ENCODE measurements around the gene METRNL.
"Not testable (repeated sequence)": the region's sequence is repeated elsewhere in the genome, so short reads cannot be mapped to it uniquely, and the experiment has no call there.

The METRNL gene

GRCh38 chr17:83125515-83126274, 46.3 kb downstream of the METRNL start:
- DNase-seq = no peak

- no peak for DNase-seq
Measured at GRCh38 chr17:83126275-83126811, 46.9 kb downstream of the METRNL start.

GRCh38 chr17:83127431-83128160, 48.2 kb downstream of the METRNL start:
- DNase-seq = no peak

GRCh38 chr17:83128306-83129240, 49.2 kb downstream of the METRNL start:
- DNase-seq = no peak

DNA sequence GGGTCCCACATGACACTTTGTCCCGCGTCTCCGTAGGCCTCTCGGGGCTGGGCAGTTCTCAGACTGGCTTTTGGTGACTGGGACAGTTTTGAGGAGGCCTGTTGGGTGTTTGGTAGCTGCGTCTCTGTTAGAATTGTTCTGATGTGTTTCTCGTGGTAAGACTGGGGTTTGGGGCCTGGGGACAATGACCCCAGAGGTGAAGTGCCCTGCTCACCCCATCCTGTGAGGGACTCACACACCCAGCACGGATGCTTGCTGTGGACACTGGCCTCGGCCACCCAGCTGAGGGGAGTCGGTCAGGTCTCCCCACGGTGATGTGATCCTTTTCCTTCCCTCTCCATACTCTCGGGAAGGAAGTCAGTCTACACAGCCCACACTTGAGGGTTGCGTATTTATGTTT, 50.3 kb downstream of the METRNL start:
- DNase-seq = no peak

GRCh38 chr17:83131401-83132011, 52.1 kb downstream of the METRNL start:
- no peak for DNase-seq

DNA sequence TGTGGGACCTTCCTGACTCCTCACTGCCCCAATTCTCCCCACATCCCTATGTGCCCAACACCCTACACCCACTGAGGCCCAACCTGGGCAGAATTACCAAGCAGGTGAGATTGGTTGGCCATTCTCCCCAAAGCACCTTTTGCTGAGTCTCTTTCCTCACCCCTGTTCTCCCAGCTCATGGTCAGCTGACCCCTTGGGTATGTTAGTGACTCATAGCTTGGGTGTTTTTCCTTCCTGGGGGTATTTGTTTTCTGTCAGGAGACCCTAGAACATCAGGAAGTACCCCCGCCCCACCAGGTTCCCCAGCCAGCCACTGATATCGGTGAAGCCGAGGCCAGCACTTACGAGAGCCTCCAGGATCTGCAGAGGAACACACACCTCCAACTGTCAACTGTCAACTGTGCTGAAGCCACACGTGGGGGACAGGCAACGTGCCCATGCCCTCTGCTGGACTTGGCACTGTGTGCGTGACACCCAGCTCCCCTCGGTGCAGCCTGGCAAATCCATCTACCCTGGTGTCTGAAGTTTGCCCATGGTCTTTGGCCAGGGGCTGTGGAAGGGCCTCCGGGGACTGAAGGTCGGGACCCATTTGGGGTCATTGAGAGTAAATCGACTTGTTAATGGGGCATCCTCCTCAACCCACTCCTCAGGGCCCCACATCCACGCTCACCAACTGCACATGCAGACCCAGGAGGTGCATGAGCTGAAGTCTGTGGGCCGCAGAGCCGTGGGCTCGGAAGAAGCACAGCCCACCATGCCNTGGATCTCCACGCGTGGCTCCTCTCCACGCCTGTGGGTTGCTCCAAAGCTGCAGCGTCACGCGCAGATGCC, 53.1 kb downstream of the METRNL start:
- no peak for DNase-seq

GRCh38 chr17:83133302-83134121, 54.1 kb downstream of the METRNL start:
- no peak for DNase-seq

DNA sequence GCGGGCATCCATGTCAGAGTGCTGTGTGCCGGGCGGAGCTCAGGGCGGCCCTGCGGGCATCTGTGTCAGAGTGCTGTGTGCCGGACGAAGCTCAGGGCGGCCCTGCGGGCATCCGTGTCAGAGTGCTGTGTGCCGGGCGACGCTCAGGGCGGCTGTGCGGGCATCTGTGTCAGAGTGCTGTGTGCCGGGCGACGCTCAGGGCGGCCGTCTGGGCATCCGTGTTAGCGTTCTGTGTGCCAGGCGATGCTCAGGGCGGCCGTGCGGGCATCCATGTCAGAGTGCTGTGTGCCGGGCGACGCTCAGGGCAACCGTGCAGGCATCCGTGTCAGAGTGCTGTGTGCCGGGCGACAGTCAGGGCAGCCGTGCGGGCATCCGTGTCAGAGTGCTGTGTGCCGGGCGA, 55.0 kb downstream of the METRNL start:
- not testable (repeated sequence) for DNase-seq

DNA sequence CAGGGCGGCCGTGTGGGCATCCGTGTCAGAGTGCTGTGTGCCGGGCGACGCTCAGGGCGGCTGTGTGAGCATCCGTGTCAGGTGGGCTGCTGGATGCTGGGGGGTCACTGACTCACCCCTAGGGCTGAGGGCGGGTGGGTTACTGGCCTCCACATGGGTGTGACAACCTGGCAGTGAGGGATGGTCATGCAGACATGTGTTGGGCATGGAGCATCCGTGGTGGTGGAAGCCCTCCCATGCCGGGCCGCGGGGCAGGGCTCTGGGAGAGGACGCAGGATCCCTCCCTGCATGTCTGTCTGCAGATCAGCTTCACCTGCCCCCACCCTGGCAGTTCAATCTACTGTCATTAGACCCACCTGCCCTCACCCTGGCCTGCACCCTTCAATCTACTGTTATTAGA, 56.3 kb downstream of the METRNL start:
- DNase-seq = no peak

DNA sequence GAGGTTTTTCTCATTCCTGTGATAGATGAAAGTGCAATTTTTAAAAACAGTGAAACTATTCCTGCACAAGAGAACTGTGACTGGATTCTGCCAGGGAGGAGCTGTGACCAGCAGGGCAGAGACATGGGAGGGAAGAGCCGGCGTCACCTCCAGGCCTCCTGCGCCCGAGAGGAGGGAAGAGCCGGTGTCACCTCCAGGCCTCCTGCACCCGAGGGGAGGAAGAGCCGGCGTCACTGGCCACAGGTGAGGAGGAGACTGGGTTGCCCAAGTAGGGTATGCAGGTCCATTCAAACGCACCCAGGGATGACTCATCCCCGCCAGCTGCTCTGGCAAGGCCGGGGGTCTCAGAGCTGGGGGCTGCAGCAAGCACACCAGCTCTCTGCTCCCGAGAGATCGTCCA, 56.7 kb downstream of the METRNL start:
- no peak for DNase-seq

DNA sequence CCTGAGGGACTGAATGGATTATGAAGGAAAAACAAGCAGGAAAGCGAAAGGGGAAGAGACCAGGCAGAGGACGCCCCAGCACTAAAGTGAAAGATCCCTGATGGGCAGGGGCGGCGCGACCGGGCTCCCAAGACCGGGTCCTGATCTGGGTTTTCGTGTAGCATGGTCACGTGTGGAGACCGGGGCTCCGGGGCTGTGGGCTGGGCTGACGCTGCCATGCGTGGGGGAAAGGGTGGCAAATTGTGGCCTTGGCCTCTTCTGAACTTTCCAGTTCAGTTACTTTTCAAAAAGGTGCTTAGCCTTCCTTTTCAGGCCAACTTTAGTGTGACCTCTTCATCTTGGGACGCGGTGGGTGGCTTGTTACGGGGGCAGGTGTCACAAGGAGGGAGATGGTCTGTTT, 57.5 kb downstream of the METRNL start:
- no peak for DNase-seq

DNA sequence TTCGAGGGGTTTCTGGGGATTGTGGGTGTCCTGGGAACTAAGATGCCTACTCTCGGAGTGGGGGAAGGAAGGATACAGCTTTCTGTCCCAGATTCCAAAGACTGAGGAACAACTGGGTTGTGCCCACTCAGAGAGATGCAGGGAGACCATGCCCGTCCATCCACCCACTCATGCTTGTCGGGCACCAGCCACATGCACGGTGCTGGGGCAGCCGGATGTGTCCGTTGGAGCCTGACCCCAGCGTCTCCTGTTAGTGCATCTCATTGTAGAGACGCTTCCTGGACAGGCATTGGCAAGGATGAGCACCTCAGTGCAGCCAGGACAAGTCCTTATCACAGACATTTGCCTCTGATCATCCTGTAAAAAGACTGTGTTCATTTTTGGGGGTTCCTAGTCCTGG, 58.1 kb downstream of the METRNL start:
- no peak for DNase-seq

GRCh38 chr17:83138820-83139219, 59.4 kb downstream of the METRNL start:
- no peak for DNase-seq

DNA sequence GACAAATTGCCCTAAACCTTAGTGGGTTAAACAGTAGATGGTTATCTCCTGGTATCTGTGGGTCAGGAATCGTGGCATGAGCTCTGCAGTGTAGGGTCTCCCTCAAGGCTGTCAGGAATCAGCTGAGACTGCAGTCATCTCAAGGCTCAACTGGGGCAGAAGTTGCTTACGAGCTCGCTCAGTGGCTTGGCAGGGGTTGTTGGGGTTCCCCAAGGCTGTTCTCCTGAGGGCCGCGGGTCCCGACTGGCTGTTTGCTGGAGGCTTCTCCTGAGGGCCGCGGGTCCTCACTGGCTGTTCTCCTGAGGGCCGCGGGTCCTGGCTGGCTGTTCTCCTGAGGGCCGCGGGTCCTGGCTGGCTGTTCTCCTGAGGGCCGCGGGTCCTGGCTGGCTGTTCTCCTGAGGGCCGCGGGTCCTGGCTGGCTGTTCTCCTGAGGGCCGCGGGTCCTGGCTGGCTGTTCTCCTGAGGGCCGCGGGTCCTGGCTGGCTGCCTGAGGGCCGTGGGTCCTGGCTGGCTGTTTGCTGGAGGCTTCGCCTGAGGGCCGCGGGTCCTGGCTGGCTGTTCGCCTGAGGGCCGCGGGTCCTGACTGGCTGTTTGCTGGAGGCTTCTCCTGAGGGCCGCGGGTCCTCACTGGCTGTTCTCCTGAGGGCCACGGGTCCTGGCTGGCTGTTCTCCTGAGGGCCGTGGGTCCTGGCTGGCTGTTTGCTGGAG, 60.3 kb downstream of the METRNL start:
- DNase-seq = not testable (repeated sequence)

DNA sequence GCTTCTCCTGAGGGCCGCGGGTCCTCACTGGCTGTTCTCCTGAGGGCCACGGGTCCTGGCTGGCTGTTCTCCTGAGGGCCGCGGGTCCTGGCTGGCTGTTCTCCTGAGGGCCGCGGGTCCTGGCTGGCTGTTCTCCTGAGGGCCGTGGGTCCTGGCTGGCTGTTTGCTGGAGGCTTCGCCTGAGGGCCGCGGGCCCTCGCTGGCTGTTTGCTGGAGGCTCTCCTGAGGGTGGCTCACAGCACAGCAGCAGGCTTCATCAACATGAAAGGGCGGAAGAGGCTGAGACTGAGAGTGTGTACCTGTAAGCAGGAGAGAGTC, 60.8 kb downstream of the METRNL start:
- not testable (repeated sequence) for DNase-seq

GRCh38 chr17:83142619-83143018, 63.2 kb downstream of the METRNL start:
- no peak for DNase-seq

GRCh38 chr17:83143817-83144231, 64.4 kb downstream of the METRNL start:
- DNase-seq = no peak

All from NCI-H226 (cell line).